Fibroblast of skin of back (primary cell): ENCODE data around the gene SNRNP48. TPM values are rescaled to one million over a fixed set of nuclear protein-coding genes. Genes with fewer than 3 reads are reported as not detected.

Source experiments
- DNase-seq: peaks from one replicate; pipeline ENCODE4 v3.0.0-alpha.2; 2013
- polyA plus RNA-seq, 2 experiments: library from polyadenylated mRNA; unstranded; fragments of 120-200 nt; gene quantifications; one replicate each; pipeline ENCODE4 v1.2.1, GENCODE V29; 2013; ENCODE audit not compliant: insufficient read length in 2 of 2

Gene SNRNP48
- 15.6 TPM for polyA plus RNA-seq (2013, experiment 1 of 2; ENCODE audit: insufficient read length)
- 8.7 TPM for polyA plus RNA-seq (2013, experiment 2 of 2; ENCODE audit: insufficient read length)

GRCh38 chr6:7589949-7590917 is at the start of gene SNRNP48:
TSS of gene SNRNP48 (plus strand) at chr6:7590198. CDS start at chr6:7590258, 60 bp downstream.
- DNase-seq, result peak; percentile 94

- DNase-seq, result peak; percentile 76
Measured at GRCh38 chr6:7540595-7540994, 49.4 kb upstream of the SNRNP48 start.

GRCh38 chr6:7541175-7542064 is 48.6 kb upstream of the SNRNP48 start, which contains the start of gene DSP:
TSS of gene DSP (plus strand) at chr6:7541671. CDS start at chr6:7541916, 245 bp downstream.
- peak; percentile 83 for DNase-seq

- DNase-seq, result peak; percentile 42
Measured at GRCh38 chr6:7542065-7542873, 47.7 kb upstream of the SNRNP48 start.

GRCh38 chr6:7542874-7543624 is 46.9 kb upstream of the SNRNP48 start:
- peak; percentile 82 for DNase-seq

- DNase-seq, result peak; percentile 22
Measured at GRCh38 chr6:7543789-7544424, 46.1 kb upstream of the SNRNP48 start.

- DNase-seq, result no peak
Measured at GRCh38 chr6:7544597-7544996, 45.4 kb upstream of the SNRNP48 start.

- no peak for DNase-seq
Measured at GRCh38 chr6:7545316-7546019, 44.5 kb upstream of the SNRNP48 start.

GRCh38 chr6:7546020-7546369 is 44.0 kb upstream of the SNRNP48 start:
- DNase-seq, result peak; percentile 35

- no peak for DNase-seq
Measured at GRCh38 chr6:7546383-7546782, 43.6 kb upstream of the SNRNP48 start.

- no peak for DNase-seq
Measured at GRCh38 chr6:7546896-7547295, 43.1 kb upstream of the SNRNP48 start.

GRCh38 chr6:7547315-7547714 is 42.7 kb upstream of the SNRNP48 start:
- DNase-seq, result no peak

- DNase-seq, result no peak
Measured at GRCh38 chr6:7550433-7550801, 39.6 kb upstream of the SNRNP48 start.

GRCh38 chr6:7554533-7555275 is 35.3 kb upstream of the SNRNP48 start:
- peak; percentile 18 for DNase-seq

- DNase-seq, result no peak
Measured at GRCh38 chr6:7555671-7556070, 34.3 kb upstream of the SNRNP48 start.

GRCh38 chr6:7556394-7557106 is 33.4 kb upstream of the SNRNP48 start:
- DNase-seq, result no peak

GRCh38 chr6:7557652-7558051 is 32.3 kb upstream of the SNRNP48 start:
- no peak for DNase-seq

- DNase-seq, result no peak
Measured at GRCh38 chr6:7558781-7559180, 31.2 kb upstream of the SNRNP48 start.

GRCh38 chr6:7559196-7559595 is 30.8 kb upstream of the SNRNP48 start:
- no peak for DNase-seq
